K562 (cell line): Measurements from ENCODE around the gene RASL12. TPM values are rescaled to one million over a fixed set of nuclear protein-coding genes. Genes with fewer than 3 reads are reported as not detected.

ENCODE experiments used
- ATAC-seq: fragments of 200-7000 bp; cut with Tn5 transposase; 3 replicates; pipeline ENCODE4 v1.9.1; 2020; ENCODE audit warnings: moderate library complexity
- BruUV-seq: library from RNA; stranded (reverse); fragments of 400-500 nt; replicated peaks from 2 replicates; lab custom pipeline; 2021; lab: Mats Ljungman, UMichigan
- CTCF ChIA-PET: fragments of 300-600 bp; formaldehyde crosslinking; extraction: SDS; loops from one replicate; lab custom pipeline; 2021; ENCODE audit warnings: low intra/inter-chr PET ratio; lab: Yijun Ruan, JAX
- POLR2A ChIA-PET: fragments of 300-600, 350-650 bp; sonication (Branson Sonifier 250); formaldehyde crosslinking; extraction: SDS; loops from one replicate; lab custom pipeline; 2021; ENCODE audit warnings: antibody characterized with exemption, inconsistent platforms; lab: Yijun Ruan, JAX
- DNase-seq, 4 experiments: peaks; one replicate each; pipeline versions ENCODE4 v3.0.0 to v3.0.0-alpha.2; 2011 to 2018; ENCODE audit warnings: low spot score in 3 of 4, mixed read lengths in 3 of 4; ENCODE audit errors: extremely low read depth in 1 of 4
- FAIRE-seq: peaks from 2 replicates; lab custom pipeline; 2011; peaks lifted over from hg19 to GRCh38; lab: Jason Lieb, UNC
- H2AFZ ChIP-seq: 2 replicates; pipeline ENCODE4 v1.6.0; 2011; ENCODE audit warnings: low read depth, low read length, control low read depth, inconsistent platforms
- H3K27ac ChIP-seq: fragments of 200-600 bp; 3 replicates; pipeline ENCODE4 v1.8.0; 2011; ENCODE audit warnings: low read depth, mild to moderate bottlenecking, control low read depth, inconsistent platforms, low read length, moderate library complexity, mixed read lengths; ENCODE audit errors: extremely low read depth
- H3K27me3 ChIP-seq, 2 experiments: fragments of 300-600 bp in 1 of 2; 2 replicates in 1 of 2; 3 replicates in 1 of 2; pipeline versions ENCODE4 v1.6.0 to v1.8.0; 2011; ENCODE audit warnings: inconsistent platforms in 2 of 2, low read length in 2 of 2, mild to moderate bottlenecking in 1 of 2, mixed read lengths in 1 of 2, moderate library complexity in 1 of 2; ENCODE audit not compliant: control insufficient read depth in 2 of 2, insufficient read depth in 2 of 2
- H3K36me3 ChIP-seq: fragments of 300-600 bp; 3 replicates; pipeline ENCODE4 v1.8.0; 2011; ENCODE audit warnings: mild to moderate bottlenecking, low read length, inconsistent platforms; ENCODE audit not compliant: control insufficient read depth, insufficient read depth
- H3K4me1 ChIP-seq, 2 experiments: fragments of 200-600 bp in 1 of 2; replicated peaks in 1 of 2; 2 replicates in 1 of 2; 3 replicates in 1 of 2; pipeline versions ENCODE4 v1.5.1 to v1.8.0; 2011; ENCODE audit warnings: inconsistent platforms in 2 of 2, low read length in 2 of 2, mild to moderate bottlenecking in 1 of 2, mixed read lengths in 1 of 2, moderate library complexity in 1 of 2; ENCODE audit not compliant: control insufficient read depth in 2 of 2, insufficient read depth in 2 of 2
- H3K4me2 ChIP-seq: 2 replicates; pipeline ENCODE4 v1.6.1; 2011; ENCODE audit warnings: low read length, control low read depth, inconsistent platforms, mixed read lengths; ENCODE audit not compliant: insufficient read depth
- H3K4me3 ChIP-seq: fragments of 200-600 bp; sonication (generic), shearing (Covaris generic); 2 replicates; pipeline ENCODE4 v1.5.1; 2016; ENCODE audit warnings: control low read depth, inconsistent platforms
- H3K79me2 ChIP-seq: fragments of 200-600 bp; 3 replicates; pipeline ENCODE4 v1.8.0; 2011; ENCODE audit warnings: low read length, inconsistent platforms; ENCODE audit not compliant: control insufficient read depth, insufficient read depth
- H3K9ac ChIP-seq, 2 experiments: 2 replicates each; pipeline versions ENCODE4 v1.6.0 to v1.6.1; 2011; ENCODE audit warnings: low read depth in 2 of 2, low read length in 2 of 2, control low read depth in 1 of 2, inconsistent platforms in 1 of 2, mild to moderate bottlenecking in 1 of 2, mixed read lengths in 1 of 2; ENCODE audit not compliant: insufficient read depth in 1 of 2
- H3K9me1 ChIP-seq: one replicate; pipeline ENCODE4 v1.6.0; 2011; ENCODE audit warnings: inconsistent platforms, mild to moderate bottlenecking, low read length, moderate library complexity; ENCODE audit not compliant: control insufficient read depth, insufficient read depth
- H3K9me3 ChIP-seq: replicated peaks from 2 replicates; pipeline ENCODE4 v1.5.1; 2011; ENCODE audit warnings: low read depth, low read length, inconsistent platforms; ENCODE audit not compliant: control insufficient read depth, insufficient read depth
- H4K20me1 ChIP-seq: replicated peaks from 2 replicates; pipeline ENCODE4 v1.6.1; 2011; ENCODE audit warnings: low read length, inconsistent platforms, mixed read lengths; ENCODE audit not compliant: control insufficient read depth, insufficient read depth
- BCL6 ChIP-seq: fragments of 250-450 bp; sonication (Bioruptor Pico); IDR thresholded peaks from 2 replicates; pipeline ENCODE4 v1.4.0; 2020
- FOXA3 ChIP-seq, 2 experiments: fragments of 450-650 bp in 1 of 2; sonication (generic) in 1 of 2; formaldehyde crosslinking; IDR thresholded peaks in 1 of 2; conservative IDR thresholded peaks in 1 of 2; 2 replicates each; pipeline versions ENCODE4 v1.4.0 to v1.8.0; 2020 to 2022; ENCODE audit warnings: mild to moderate bottlenecking in 2 of 2, missing genetic modification reagents in 1 of 2
- POLR2H ChIP-seq: IDR thresholded peaks from 2 replicates; pipeline ENCODE4 v1.6.1; 2016; ENCODE audit warnings: missing genetic modification characterization, low read depth, mild to moderate bottlenecking, control low read depth, missing compliant biosample characterization, moderate library complexity
- TCF7 ChIP-seq: sonication (generic); IDR thresholded peaks from 2 replicates; pipeline ENCODE4 v1.6.1; 2016; ENCODE audit warnings: antibody characterized with exemption, borderline replicate concordance
- ZBTB33 ChIP-seq: sonication (generic); formaldehyde crosslinking; IDR thresholded peaks from 2 replicates; pipeline ENCODE4 v1.8.1; 2023; ENCODE audit warnings: mild to moderate bottlenecking, missing genetic modification reagents
- ZBTB9 ChIP-seq: fragments of 450-650 bp; formaldehyde crosslinking; IDR thresholded peaks from 2 replicates; pipeline ENCODE4 v1.4.0; 2020; ENCODE audit warnings: mild to moderate bottlenecking, moderate library complexity
- ZNF165 ChIP-seq: fragments of 250-450 bp; sonication (Bioruptor Pico); IDR thresholded peaks from 2 replicates; pipeline ENCODE4 v1.4.0; 2020; ENCODE audit warnings: borderline replicate concordance
- WGBS: fragments of 100-300 bp; shearing (Covaris generic); methylation state at CpG from one replicate; pipeline ENCODE4 v1.1.6; 2016; ENCODE audit warnings: low coverage, mixed read lengths; ENCODE audit not compliant: insufficient coverage; ENCODE audit errors: missing lambda C conversion rate; 5-methylcytosine and 5-hydroxymethylcytosine counted together
- in situ Hi-C: fragments of 300-500 bp; cut with MboI; formaldehyde crosslinking; loops from 4 replicates; pipeline ENCODE4 v1.15.0; 2018; ENCODE audit warnings: inconsistent platforms, mixed read lengths
- intact Hi-C: fragments of 100-400 bp; cut with micrococcal nuclease; formaldehyde crosslinking; loops from 2 replicates; pipeline ENCODE4 v1.14.2; 2022
- polyA plus RNA-seq, 8 experiments: library from polyadenylated mRNA; depleted of rRNA in 4 of 8; stranded (reverse) in 5 of 8; unstranded in 3 of 8; fragments of >200 nt; fragmentation: Nextera tagmentation in 2 of 8; fragmentation: Illumina TruSeq in 1 of 8; extraction: Ambion mirVana in 2 of 8; extraction: Trizol in 1 of 8; gene quantifications; 2 replicates each; pipeline versions ENCODE4 v1.2.1 to v1.2.3, GENCODE V29; 2011 to 2014; ENCODE audit warnings: inconsistent platforms in 1 of 8, missing spikeins in 1 of 8
- total RNA-seq, 7 experiments: library from RNA; depleted of rRNA in 6 of 7; stranded (reverse); fragments of >200 nt in 6 of 7; fragmentation: Illumina TruSeq in 2 of 7; extraction: Trizol in 2 of 7; gene quantifications; 2 replicates each; pipeline versions ENCODE4 v1.2.1 to v1.2.3, GENCODE V29; 2011 to 2021; ENCODE audit warnings: low replicate concordance in 1 of 7

The RASL12 gene
- total and polyA plus RNA-seq, 9 of the 15 experiments (the other 6 are each of a cell fraction or from before 2014, with no cell fraction given): not detected

- in situ Hi-C loops: no loop called here
- DNase-seq (no peak), ATAC-seq (no peak), FAIRE-seq (no peak)
- no peaks in the 10 kb centered on the region for H3K79me2 ChIP-seq
- H3K27me3 ChIP-seq: no peaks in the 10 kb centered on the region; a peak in 2 of 5 replicates
- WGBS: 37% methylated on average over 17 of the region's 17 CpGs
- no peaks in the 10 kb centered on the region for H3K9me3 ChIP-seq
- H3K36me3 ChIP-seq: peaks cover 1% of the 10 kb centered on the region; the same call in 1 of the 3 replicates
- no peak overlapping the region for H3K4me3 ChIP-seq
- ChIA-PET POLR2A (interaction anchor here (0.6 kb wide), 1 partner anchor 88 kb away, joined by 3 read pairs; no protein-coding TSS in a partner anchor), CTCF (no interaction called here)
- BruUV-seq: no TSS peak
- no peak overlapping the region for H3K4me2 ChIP-seq
- H2AFZ ChIP-seq: no peak overlapping the region
- H3K9me1 ChIP-seq: no peaks in the 10 kb centered on the region
- H3K27ac ChIP-seq: no peak overlapping the region
- H3K4me1 ChIP-seq: peaks cover 0 to 8% of the 10 kb centered on the region in 2 experiments; a peak in 1 of 5 replicates
- intact Hi-C loops: no loop called here
- H4K20me1 ChIP-seq: no peaks in the 10 kb centered on the region
- H3K9ac ChIP-seq: no peak overlapping the region
- TF ChIP-seq ZBTB33 (no peak), POLR2H (tag) (no peak), FOXA3 (CRISPR knock-in tag; conservative IDR thresholded peaks at IDR 0.05 in 1 of 2, IDR thresholded peaks at IDR 0.05 in 1 of 2) (no peak), ZBTB9 (CRISPR knock-in tag) (no peak), ZNF165 (CRISPR knock-in tag) (no peak), BCL6 (CRISPR knock-in tag) (no peak), TCF7 (no peak)
These were observed 25.4 kb upstream of the RASL12 start for GRCh38 chr15:65092911-65093792.
